Hepatocyte (in vitro differentiated cells): ENCODE measurements around the gene GPR89B.
"Not testable (repeated sequence)": the region's sequence is repeated elsewhere in the genome, so short reads cannot be mapped to it uniquely, and the experiment has no call there.

Experiments used
- EZH2phosphoT487 ChIP-seq: fragments of 200-600 bp; sonication (generic); IDR thresholded peaks from one replicate; pipeline ENCODE4 v1.6.1; 2018; ENCODE audit warnings: antibody characterized with exemption, mild to moderate bottlenecking, low read depth, moderate library complexity; ENCODE audit not compliant: unreplicated experiment, severe bottlenecking
- TF ChIP-seq, protein P1 (sequence below): fragments of 200-600 bp; sonication (generic); IDR thresholded peaks from 2 replicates; pipeline ENCODE4 v1.5.1; 2016; ENCODE audit warnings: antibody characterized with exemption, mild to moderate bottlenecking; ENCODE audit not compliant: poor library complexity

DNA sequence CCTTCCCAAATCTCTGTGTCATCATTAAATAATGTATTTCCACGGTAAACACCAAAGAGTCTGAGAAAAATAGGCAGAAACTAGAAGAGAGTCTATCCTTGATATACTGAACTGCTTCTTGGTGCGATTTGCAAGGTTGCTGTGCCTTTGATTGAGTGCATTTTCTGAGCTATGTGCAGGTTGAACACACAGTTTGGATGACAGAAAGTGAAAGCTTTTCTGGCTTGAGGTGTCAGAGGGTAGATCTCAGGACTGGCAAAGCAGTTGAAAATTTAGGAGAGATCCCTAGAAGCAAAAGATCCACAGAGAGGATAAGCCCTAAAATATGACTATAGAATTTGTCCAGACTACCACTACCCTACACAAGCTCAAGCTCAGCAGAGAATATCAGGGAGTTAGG, 31.5 kb downstream of the GPR89B start:
- TF ChIP-seq, protein P1, sequence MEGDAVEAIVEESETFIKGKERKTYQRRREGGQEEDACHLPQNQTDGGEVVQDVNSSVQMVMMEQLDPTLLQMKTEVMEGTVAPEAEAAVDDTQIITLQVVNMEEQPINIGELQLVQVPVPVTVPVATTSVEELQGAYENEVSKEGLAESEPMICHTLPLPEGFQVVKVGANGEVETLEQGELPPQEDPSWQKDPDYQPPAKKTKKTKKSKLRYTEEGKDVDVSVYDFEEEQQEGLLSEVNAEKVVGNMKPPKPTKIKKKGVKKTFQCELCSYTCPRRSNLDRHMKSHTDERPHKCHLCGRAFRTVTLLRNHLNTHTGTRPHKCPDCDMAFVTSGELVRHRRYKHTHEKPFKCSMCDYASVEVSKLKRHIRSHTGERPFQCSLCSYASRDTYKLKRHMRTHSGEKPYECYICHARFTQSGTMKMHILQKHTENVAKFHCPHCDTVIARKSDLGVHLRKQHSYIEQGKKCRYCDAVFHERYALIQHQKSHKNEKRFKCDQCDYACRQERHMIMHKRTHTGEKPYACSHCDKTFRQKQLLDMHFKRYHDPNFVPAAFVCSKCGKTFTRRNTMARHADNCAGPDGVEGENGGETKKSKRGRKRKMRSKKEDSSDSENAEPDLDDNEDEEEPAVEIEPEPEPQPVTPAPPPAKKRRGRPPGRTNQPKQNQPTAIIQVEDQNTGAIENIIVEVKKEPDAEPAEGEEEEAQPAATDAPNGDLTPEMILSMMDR: not testable (repeated sequence)
- TF ChIP-seq EZH2phosphoT487: not testable (repeated sequence)
